ENCODE results near the gene GRIK2.
A peak's percentile ranks its signal among the peaks of the same experiment; 100 is the strongest.

Gene GRIK2

DNA sequence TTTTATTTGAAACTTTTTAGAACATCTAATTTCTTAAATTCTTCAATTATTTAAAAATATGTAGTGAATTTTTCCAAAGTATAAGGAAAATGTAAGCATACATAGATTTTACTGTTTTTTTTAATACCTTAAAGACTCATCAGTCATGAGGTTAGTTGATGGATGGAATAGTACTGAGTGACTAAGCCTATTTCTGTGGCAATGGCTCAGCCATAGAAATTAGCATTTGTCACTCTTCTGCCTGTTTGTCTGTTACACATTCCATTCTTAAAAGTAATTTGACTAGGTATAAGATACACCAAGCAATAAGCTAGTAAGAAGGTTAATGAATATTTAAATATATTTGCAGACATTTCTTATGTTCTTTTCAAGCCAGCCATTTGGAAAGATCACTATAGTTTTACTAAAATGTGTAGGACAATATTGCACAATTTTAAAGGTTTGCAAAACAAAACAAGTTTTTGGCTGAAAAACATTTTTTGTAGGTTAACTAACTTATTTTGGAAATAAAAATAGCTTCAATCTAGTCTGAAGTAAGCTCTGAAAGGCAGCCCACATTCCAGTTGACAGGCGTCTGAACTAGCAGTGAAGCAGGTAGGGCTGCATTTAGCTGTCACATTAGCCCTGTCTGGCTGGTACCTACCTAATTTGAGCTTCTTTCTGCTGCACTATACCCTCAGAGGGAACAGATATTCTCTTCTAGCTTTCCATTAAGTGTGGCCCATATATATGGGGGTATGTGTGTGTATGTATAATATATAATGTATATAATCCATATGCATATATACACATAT, 385.7 kb downstream of the GRIK2 start:
- no peak for DNase-seq (ENCODE audit: low read depth, low spot score)

DNA sequence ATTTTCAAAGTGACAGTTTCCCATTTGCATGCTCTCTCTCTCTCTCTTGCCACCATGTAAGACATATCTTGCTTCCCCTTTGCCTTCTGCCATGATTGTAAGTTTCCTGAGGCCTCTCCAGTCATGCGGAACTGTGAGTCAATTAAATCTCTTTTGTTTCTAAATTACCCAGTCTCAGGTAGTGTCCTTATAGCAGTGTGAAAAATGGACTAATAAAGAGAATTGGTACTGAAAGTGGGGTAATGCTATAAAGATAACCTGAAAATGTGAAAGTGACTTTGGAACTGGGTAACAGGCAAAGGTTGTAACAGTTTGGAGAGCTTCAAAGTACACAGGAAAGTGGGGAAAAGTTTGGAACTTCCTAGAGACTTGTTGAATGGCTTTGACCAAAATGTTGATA, 389.8 kb downstream of the GRIK2 start:
- no peak for DNase-seq (ENCODE audit: low read depth, low spot score)

DNA sequence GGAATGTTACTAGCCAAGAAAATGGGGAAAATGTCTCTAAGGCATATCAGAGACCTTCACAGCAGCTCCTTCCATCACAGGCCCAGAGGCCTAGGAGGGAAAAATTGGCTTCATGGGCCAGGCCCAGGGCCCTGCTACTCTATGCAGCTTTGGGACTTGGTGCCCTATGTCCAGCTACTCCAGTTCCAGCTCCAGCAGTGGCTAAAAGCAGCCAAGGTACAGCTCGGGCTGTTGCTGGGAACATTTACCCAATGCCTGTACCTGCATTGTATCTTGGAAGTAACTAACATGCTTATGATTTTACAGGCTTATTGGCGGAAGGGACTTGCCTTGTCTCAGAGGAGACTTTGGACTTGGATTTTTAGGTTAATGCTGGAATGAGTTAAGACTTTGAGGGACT, 390.6 kb downstream of the GRIK2 start:
- no peak for DNase-seq (ENCODE audit: low read depth, low spot score)

DNA sequence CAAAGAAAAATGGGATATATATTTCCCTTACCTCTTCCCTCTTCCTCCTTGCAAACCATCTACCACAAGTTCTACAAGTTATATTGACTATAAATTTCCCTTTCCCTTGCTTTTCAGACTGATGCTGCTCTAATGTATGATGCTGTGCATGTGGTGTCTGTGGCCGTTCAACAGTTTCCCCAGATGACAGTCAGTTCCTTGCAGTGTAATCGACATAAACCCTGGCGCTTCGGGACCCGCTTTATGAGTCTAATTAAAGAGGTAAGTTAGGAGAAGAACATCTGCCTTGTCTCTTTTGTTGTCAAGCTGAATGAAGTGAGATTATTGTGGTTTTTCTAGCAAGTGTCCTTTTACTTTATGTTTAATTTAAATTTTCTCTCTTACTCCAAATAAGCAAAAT, 406.0 kb downstream of the GRIK2 start:
- no peak for DNase-seq (ENCODE audit: low read depth, low spot score)

DNA sequence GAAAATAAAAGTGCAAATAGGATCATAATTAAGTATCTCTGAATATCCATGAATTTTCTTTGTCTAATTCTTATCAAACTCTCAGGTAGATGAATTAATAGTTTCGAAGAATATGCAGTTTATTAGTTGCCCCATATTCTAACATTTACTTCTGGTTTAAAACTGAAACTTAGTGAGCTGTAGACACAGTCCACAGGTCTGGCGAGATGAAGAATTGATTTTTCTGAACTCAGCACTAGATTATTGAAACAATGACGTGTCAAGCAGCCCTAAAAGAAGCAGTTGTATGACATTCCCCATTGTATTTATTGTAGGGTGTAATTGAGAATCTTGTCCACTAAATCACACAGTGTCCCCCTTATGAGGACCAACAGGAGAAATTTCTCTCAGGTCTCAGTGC, 407.1 kb downstream of the GRIK2 start:
- DNase-seq (ENCODE audit: low read depth, low spot score), result no peak

DNA sequence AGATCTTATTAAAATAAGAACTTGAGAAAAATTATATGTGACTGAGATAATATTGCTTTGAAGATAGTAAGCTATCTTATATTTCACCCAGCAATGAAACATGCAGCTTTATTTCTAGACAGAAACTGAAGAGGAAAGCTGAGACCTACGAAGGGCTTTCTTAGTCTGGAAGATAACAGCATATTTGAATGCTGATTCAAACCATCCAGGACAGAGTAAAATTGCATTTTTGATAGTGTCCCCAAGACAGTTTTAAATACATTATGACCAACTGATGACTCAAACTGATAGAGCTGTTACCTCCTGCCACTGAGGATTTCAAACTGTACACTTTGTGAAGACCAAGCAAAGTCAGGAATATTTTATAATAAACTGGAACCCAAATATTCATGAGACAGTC, 409.6 kb downstream of the GRIK2 start:
- no peak for DNase-seq (ENCODE audit: low read depth, low spot score)

DNA sequence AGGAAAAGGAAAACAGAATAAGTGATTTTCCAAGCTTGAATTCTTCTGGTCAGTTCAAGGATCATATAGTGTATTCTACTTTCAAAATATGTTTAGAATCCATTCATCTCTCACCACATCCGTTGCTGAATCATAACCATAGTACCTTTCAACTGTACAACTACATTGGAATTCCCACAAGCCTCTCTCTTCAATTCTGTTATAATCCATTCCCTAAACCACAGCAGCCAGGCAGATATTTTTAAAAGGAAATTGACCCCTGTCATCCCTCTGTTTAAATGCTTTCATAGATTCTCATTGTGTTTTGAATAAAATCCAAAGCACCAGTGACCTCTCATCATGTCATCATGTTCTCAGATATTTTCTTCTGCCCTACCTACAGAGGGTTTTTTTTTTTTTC, 412.7 kb downstream of the GRIK2 start:
- DNase-seq (ENCODE audit: low read depth, low spot score), result no peak

DNA sequence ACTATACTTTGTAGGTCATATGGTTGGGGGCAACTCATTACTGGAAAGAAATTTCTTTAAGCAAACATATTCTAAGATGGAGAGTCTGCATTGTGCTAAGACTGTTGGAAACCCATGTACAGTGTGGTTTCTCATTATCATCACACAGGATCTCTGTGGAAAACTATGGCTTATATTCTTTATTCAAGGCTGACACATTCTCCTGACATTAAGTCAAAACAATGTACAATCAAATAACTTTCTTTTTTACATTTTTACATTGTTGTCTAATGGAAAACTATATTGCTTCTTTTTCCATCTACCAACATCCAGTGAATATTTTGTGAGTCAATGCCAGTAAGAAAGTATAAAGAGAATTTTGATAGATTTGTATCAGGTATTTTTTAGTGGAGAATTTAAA, 417.6 kb downstream of the GRIK2 start:
- DNase-seq (ENCODE audit: low read depth, low spot score), result no peak

DNA sequence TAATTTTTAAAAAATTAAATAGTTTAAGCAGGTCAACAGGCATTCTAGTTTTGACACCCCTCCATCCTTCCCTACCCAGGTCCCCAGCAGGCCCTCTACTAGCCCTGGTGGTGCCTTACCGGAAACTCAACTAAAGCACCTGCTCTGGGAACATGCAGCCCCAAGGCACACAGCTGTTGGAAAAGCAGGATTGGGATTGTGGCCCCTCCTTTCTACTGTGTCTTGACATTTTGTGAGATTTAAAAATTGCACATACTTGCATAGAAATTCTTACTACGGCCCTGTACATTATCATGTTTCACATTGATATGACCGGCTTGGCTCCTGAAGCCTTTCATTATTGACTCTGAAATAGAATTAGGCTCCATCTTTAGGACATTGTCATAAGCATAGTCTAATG, 423.2 kb downstream of the GRIK2 start:
- DNase-seq (ENCODE audit: low read depth, low spot score), result no peak

DNA sequence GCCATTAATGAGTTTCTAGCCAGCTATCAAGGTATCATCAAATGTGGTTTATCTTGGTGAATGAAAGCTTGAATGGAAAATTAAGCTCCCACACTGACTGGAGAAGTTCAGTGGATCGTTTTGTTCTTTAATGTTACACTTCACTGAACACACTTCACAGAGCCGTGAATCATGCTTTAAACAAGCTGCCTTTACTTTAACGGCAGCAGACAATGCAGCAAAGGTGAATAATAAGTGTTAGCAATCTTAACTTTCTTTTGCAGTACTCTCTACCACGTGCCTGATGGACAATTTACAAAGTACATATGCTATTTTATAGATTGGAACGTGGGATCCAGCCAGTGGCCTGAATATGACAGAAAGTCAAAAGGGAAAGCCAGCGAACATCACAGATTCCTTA, 424.5 kb downstream of the GRIK2 start:
- DNase-seq (ENCODE audit: low read depth, low spot score), result no peak

DNA sequence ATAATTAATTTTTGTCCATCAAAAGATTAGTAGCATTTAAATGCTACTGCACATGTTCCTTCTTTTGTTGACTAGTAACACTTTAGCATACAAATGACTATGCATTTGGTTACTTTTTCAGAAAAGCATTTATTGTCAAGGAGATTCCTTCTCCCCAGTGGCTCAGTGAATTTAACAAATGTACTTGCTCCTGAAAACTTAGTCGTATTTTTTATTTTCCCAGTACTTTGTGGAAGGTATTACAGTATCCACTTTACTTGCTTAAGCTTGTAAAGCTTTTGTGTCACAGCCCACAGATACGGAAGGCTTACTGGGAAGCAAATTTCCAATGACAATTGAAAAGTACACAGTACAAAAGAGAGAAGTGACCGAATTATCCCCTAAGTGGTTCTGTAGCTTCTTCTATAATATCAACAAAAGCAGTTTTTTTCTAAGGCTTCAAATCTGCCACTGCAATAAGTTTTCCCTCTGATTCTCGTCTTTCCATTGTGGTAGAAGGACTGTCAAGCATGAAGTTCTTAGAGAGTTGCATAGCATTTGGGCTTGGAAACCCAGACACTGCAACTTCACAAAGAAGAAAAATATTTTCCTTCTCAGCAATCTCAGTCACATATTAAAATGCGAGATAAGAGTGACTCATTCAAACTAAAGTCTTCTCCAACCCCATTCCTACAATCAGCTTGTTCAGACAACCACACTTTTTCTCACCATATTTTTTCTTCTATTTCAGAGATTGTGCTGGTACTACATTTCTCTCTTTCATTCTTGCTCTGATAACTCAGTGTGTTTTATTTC, 431.2 kb downstream of the GRIK2 start:
- no peak for DNase-seq (ENCODE audit: low read depth, low spot score)

DNA sequence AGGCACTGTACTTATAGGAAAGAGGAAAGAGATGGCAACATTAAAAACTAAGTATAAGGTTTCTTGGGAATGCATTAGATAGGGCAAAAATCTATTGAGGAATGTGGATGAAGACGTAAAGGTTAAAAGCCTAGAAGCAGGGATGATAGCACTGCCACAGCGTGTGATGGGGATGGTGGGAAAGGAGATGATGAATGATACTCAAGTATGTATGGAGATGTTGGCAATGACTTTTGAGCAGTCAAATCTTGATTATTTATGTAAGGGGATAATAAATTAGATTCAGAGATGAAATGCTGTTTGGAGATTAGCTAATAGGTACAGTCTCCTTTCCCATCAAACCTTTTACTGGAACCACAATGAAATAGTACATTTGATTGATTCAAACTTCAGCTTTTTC, 432.8 kb downstream of the GRIK2 start:
- DNase-seq (ENCODE audit: low read depth, low spot score), result no peak

DNA sequence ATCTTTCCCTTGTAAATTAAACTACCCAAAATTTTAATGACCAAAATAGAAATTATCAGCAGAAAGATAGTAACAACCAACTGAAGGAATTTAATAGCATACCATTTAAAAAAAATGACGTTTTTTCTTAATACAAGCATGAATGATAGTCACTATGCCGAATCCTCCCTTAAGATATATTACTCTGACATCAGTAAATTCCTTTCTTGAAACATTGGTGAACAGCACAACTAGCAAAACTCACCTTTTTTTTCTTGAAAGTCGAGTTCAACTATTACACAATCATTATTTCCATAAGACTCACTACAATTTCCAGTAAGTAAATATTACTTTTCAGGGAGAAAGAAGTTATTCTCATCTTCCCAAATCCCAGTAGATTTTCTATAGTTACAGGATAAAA, 433.2 kb downstream of the GRIK2 start:
- DNase-seq (ENCODE audit: low read depth, low spot score), result no peak

DNA sequence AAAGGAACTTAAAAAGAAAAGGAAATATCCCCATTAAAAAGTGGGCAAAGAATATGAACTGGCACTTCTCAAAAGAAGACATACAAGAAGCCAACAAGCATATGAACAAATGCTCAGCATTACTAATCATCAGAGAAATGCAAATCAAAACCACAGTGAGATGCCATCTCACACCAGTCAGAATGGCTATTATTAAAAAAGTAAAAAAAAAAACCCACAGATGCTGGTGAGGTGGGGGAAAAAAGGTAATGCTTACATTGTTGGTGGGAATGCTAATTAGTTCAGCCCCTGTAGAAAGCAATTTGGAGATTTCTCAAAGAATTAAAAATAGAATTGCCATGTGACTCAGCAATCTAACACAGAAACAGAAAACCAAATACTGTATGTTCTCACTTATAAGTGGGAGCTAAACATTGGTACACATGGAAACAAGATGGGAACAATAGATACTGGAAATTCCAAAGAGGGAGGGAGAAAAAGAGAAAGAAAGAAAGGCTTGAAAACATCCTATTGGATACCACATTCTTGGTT, 437.1 kb downstream of the GRIK2 start:
- DNase-seq (ENCODE audit: low read depth, low spot score), result no peak

DNA sequence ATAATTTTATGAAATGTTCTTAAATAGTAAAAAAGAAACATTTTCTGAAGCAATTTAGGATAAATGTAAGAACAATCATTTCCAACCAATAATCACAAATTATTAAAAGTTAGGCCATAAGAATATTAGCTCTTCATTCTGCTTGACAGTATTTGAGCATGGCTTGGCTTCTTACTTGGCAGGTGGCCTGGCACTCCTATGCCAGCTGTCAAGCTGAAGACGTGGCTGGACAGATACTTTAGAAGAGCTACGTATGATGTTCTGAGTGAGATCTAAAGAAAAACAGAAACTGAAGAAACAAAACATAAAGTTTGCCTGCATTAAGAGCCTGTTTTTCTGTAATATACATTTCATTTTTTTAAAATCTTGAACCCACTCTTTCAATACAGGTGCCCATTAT, 438.9 kb downstream of the GRIK2 start:
- no peak for DNase-seq (ENCODE audit: low read depth, low spot score)

DNA sequence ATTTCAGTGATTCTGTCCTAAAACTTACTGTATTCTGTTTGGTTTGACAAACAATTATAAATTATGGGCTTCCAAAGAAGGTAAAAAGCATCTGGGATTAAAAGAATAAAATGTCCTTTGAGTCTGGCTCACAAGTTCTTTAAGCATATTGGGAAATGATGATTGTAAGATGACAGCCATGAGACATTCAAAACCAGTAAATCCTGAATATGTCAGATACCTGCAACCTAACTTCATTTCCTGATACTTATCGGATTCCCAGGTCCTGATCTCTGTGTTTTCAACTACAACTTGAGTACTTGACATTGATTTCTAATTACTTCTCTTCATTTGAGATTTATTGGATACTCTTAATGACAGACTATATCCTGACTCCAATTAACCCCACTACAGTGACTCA, 446.6 kb downstream of the GRIK2 start:
- DNase-seq (ENCODE audit: low read depth, low spot score), result no peak

DNA sequence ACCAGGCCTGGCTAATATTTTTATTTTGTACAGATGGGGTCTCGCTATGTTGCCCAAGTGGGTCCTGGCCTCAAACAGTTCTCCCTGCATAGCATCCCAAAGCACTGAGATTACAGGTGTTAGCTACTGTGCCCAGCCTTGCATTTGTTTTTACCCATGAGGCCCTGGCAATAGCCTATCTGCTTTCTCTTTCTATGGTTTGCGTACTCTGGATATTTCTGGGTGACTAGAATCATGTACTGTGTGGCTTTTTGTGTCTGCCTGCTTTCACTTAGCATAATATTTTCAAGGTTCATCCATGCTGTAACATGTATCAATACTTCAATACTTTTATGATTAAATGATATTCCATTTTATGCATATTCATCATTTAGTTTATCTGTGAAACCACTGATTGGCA, 451.7 kb downstream of the GRIK2 start:
- DNase-seq (ENCODE audit: low read depth, low spot score), result no peak

DNA sequence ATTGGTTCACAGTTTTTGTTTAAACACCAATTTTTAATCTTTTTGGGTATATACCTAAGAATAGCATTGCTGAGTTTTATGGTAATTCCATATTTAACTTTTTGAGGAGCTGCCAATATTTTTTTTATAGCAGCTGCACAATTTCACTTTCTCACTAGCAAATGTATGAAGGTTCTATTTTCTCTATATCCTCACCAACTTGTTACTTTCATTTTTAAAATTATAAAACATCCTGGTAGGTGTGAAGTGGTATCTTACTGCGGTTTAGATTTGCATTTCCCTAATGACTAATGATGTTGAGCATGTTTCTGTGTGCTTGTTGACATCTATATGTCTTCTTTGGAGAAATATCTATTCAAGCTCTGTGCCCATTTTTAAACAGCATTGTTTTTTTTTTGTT, 452.1 kb downstream of the GRIK2 start:
- no peak for DNase-seq (ENCODE audit: low read depth, low spot score)

DNA sequence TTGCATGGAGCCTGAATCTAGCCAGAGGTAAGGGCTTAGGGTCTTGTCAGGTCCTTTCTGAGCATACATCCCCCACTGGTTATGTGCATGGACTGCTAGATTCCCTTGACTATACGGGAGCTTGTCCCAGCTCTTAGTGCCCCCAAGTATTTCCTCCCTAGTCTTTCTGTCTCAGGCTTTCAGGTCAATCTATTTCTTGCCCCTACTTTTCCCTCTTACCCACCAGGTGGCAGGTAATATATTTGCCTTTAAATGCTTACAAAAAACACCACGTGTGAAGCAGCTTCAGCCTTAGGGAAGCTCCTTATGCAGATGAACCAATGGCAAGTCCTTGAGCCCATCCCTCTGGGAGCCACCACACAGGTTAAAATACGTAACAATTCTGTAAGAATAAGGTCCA, 454.2 kb downstream of the GRIK2 start:
- DNase-seq (ENCODE audit: low read depth, low spot score), result peak; percentile 26

DNA sequence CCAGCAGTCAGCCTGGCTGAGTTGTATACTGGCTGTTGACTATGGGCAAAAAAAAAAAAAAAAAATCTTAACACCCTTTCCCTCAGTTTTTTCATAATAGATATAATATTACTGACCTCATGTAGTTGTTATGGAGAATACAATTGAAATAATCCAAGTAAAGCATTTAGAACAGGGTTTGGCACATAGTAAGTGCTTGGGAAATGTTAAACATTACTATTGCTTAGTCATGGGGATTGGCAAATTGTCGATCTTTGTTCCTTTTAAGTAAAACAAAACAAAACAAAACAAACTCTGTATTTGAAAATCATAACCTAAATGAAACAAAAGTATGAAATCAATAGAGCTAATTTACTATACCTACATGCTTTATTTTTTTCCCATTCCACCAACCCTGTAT, 458.4 kb downstream of the GRIK2 start:
- DNase-seq (ENCODE audit: low read depth, low spot score), result no peak

DNA sequence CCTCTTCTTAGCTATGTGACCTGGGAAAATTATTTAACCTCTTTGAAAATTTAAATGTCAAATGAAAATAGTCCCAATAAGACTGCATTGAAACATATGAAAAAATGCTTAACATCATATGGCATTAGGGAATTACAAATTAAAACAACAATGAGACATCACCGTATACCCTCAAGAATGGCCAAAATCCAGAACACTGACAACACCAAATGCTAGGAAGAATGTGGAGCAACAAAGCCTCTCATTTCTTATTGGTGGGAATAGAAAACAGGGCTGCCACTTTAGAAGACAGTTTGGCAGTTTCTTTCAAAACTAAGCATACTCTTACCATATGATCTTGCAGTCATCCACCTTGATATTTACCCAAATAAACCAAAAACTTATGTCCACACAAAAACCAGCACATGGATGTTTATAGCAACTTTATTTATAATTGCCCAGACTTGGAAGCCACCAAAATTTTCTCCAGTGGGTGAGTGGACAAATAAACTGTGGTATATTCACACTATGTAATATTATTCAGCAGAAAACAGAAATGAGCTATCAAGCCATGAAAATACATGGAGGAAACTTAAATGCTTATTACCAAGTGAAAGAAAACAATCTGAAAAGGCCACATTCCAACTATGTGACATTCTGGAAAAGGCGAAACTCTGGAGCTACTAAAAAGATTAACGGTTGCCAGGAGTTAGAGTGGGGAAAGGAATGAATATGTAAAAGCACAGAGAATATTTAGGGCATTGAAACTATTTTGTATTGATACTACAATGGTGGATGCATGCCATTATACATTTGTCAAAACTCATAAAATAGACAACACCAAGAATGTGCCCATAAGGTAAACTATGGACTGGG, 459.9 kb downstream of the GRIK2 start:
- no peak for DNase-seq (ENCODE audit: low read depth, low spot score)

DNA sequence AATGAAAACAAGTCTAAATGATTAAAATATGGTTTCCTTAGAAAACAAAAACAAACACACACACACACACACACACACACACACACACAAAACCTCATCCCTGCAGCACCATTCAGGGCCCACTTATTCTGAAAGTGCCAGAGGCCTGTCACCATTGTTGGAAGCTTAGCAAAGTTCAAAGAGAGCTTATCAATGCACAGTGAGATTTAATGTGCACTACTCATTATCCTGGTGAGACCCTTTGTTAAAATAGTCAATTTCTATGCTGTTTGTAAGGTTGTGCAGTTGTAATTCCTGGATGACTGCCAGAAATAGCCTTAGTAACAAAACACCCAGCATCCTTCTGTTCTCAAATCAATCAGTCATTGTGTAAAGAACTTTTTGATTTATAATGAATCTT, 482.9 kb downstream of the GRIK2 start:
- no peak for DNase-seq (ENCODE audit: low read depth, low spot score)
